ENCODE results near the gene SYMPK.
"Not testable (repeated sequence)": the region's sequence is repeated elsewhere in the genome, so short reads cannot be mapped to it uniquely, and the experiment has no call there.

The SYMPK gene

GRCh38 chr19:45901912-45902650 is 39.1 kb upstream of the SYMPK start, which contains the start of gene MYPOP:
TSS of gene MYPOP (minus strand) at chr19:45902613. CDS start at chr19:45901773, 840 bp downstream.
- DNase-seq (ENCODE audit: low spot score), result peak; percentile 58
- TF ChIP-seq CTCF (IDR thresholded peaks at IDR 0.05; ENCODE audit: extremely low read depth, missing control alignments), result no peak

- peak; percentile 61 for DNase-seq (ENCODE audit: low spot score)
- TF ChIP-seq CTCF (IDR thresholded peaks at IDR 0.05; ENCODE audit: extremely low read depth, missing control alignments), result no peak
These were observed 38.5 kb upstream of the SYMPK start for GRCh38 chr19:45901432-45901911.

- TF ChIP-seq CTCF (IDR thresholded peaks at IDR 0.05; ENCODE audit: extremely low read depth, missing control alignments), result no peak
- no peak for DNase-seq (ENCODE audit: low spot score)
These were observed 37.9 kb upstream of the SYMPK start for GRCh38 chr19:45900738-45901431.

- no peak for DNase-seq (ENCODE audit: low spot score)
- TF ChIP-seq CTCF (IDR thresholded peaks at IDR 0.05; ENCODE audit: extremely low read depth, missing control alignments), result no peak
These were observed 37.1 kb upstream of the SYMPK start for GRCh38 chr19:45899919-45900589.

GRCh38 chr19:45899253-45899652 is 36.3 kb upstream of the SYMPK start:
- DNase-seq (ENCODE audit: low spot score), result no peak
- TF ChIP-seq CTCF (IDR thresholded peaks at IDR 0.05; ENCODE audit: extremely low read depth, missing control alignments), result no peak

GRCh38 chr19:45897261-45897812 is 34.4 kb upstream of the SYMPK start:
- no peak for TF ChIP-seq CTCF (IDR thresholded peaks at IDR 0.05; ENCODE audit: extremely low read depth, missing control alignments)
- no peak for DNase-seq (ENCODE audit: low spot score)

GRCh38 chr19:45895983-45896599 is 33.1 kb upstream of the SYMPK start:
- DNase-seq (ENCODE audit: low spot score), result not testable (repeated sequence)
